ENCODE measurements around the gene LY86.

The LY86 gene

GRCh38 chr6:6588064-6588923 lies at the start of gene LY86:
LY86 (plus strand) TSS chr6:6588720; CDS start chr6:6588735, 15 bp downstream.
- no peak for TF ChIP-seq CTCF (IDR thresholded peaks at IDR 0.05)

DNA sequence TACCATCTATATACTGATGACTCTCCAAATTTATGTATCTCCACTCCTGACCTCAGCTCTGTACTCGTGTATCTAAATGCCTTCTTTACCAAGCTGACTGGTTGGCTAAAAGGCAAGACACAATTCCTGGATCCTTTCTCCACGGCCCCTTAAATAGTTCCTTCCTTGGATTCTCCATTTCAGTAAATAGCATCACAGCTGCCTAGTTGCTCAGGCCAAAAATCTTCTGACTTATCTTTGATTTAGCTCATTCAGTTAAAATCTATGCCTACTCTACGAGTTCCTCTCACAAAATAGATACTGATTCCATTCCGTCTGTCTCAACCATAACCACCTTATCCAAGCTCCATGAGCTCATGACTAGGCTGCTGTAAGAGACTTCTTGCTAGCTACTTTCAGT lies 49.5 kb upstream of the LY86 start:
- no peak for TF ChIP-seq CTCF (IDR thresholded peaks at IDR 0.05)

DNA sequence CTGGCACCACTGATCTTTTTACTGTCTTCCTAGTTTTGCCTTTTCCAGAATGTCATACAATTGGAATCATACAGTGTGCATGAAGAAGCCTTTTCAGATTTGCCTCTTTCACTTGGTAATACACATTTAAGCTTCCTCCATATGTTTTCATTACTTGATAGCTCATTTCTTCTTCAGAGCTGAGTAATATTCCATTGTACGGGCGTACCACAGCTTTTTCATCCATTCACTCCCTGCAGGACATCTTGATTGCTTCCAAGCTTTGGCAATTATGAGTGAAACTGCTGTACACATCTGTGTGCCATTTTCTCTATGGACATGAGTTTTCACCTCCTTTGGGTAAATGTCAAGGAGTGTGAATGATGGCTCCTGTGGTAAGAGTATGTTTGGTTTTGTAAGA lies 46.2 kb upstream of the LY86 start:
- TF ChIP-seq CTCF (IDR thresholded peaks at IDR 0.05): no peak

DNA sequence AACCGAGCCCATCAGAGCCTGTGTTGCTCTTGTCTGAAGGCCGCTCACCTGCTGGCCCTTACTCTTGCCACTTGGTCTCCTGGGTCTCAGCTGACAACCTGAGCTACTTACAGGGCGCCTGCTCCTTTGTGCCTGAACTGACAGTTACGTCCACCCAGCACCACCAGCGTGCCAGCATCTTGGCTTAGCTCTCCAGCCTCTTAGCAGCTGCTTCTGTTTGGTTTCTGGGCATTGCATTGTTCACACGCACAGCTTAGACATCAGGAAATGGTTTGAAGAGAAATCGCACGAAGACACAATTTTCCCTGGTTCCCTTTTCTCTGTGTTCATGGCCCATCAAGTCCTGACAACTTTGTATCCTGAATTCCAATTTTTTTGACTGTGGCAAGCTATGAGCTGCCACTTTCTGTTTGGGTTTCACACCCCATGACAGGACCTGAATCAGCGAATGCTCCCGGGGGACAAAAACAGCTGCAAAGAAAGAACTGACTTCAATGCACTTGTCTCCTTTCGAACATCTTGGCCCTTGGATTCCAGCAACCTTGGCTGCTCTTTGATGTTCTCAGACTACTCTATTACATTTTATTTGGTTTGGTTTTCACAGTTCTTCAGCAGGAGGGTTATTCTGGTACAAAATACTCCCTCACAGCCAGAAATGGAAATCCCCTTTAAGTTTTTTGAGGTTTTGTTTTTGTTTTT lies 45.2 kb upstream of the LY86 start:
- no peak for TF ChIP-seq CTCF (IDR thresholded peaks at IDR 0.05)

GRCh38 chr6:6545616-6546317 lies 42.8 kb upstream of the LY86 start:
- no peak for TF ChIP-seq CTCF (IDR thresholded peaks at IDR 0.05)

DNA sequence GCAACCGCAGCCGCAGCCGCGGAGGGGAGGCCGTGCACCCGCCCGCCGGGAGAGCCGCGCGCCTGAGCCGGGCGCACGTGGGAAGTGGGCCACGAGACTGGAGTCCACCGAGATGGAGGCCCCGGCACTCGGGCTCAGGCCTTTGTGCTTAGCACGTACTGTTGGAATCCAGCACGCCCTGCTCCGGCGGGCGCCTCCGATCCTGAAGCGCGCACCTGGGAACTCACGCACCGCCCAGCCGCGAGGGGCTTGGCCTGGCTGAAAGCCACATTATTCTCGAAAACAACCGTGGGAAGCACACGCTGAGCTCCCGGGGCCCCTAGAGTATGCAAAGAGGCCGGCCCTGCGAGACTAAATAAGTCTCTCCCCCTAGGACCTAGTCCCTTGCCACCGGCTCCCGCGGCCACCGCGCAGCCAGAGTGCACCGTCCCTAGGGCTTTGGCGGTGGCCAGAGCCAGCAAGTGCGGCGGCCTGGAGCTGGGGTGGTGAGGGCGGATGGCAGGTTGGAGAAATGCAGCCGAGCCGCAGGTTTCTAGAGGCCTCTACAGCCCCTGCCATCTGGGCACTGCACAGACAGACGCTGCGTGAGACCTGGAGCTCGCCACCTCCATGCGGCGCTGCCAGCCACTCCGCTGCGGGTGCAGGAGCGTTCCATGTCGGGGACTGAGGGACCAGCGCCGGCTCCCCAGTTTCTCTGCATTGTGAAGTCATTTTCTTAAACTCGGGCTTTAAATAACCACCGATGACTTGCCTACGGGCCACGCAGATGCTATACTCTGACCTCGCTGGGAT lies 42.0 kb upstream of the LY86 start:
- TF ChIP-seq CTCF (IDR thresholded peaks at IDR 0.05): no peak
